GM12801 (cell line): ENCODE results near the gene SERTAD1.

Source experiments
- CTCF ChIP-seq: IDR thresholded peaks from one replicate; pipeline ENCODE4 v1.5.1; 2011; ENCODE audit warnings: control low read depth; ENCODE audit not compliant: insufficient read length; ENCODE audit errors: extremely low read depth

Gene SERTAD1

GRCh38 chr19:40445780-40446262, 20.0 kb upstream of the SERTAD1 start:
- TF ChIP-seq CTCF: no peak

GRCh38 chr19:40444825-40445312, 19.1 kb upstream of the SERTAD1 start:
- no peak for TF ChIP-seq CTCF

- no peak for TF ChIP-seq CTCF
These were observed 18.4 kb upstream of the SERTAD1 start, which contains the start of gene SERTAD3 for GRCh38 chr19:40444000-40444824. TSS of gene SERTAD3 (minus strand) at chr19:40444335. CDS start at chr19:40442080, 2,255 bp downstream.

GRCh38 chr19:40443131-40443999, 17.6 kb upstream of the SERTAD1 start:
- TF ChIP-seq CTCF: no peak

GRCh38 chr19:40442328-40443130, 16.7 kb upstream of the SERTAD1 start:
- TF ChIP-seq CTCF: no peak

GRCh38 chr19:40441719-40442253, 16.0 kb upstream of the SERTAD1 start:
- TF ChIP-seq CTCF: no peak

- no peak for TF ChIP-seq CTCF
These were observed 12.5 kb upstream of the SERTAD1 start for GRCh38 chr19:40438284-40438683.
